GM12892 (cell line): ENCODE measurements around the gene DHRS2.

ENCODE experiments used
- POLR2A ChIP-seq: IDR thresholded peaks from 2 replicates; pipeline ENCODE4 v1.6.1; 2011; ENCODE audit warnings: low read depth, low read length, control low read depth
- POLR2AphosphoS5 ChIP-seq: IDR thresholded peaks from 2 replicates; pipeline ENCODE4 v1.6.1; 2011; ENCODE audit warnings: low read depth, low read length, control low read depth

- TF ChIP-seq POLR2A (no peak), POLR2AphosphoS5 (no peak)
Measured at GRCh38 chr14:23610090-23610814, 25.9 kb upstream of the DHRS2 start.
